ENCODE results near the gene MMP11. TPM values are rescaled to one million over a fixed set of nuclear protein-coding genes. Genes with fewer than 3 reads are reported as not detected.

The MMP11 gene
- total and polyA plus RNA-seq, 2 of the 13 experiments (the other 11 are each of a cell fraction or from before 2014, with no cell fraction given), result 8.9 to 28.6 TPM

DNA sequence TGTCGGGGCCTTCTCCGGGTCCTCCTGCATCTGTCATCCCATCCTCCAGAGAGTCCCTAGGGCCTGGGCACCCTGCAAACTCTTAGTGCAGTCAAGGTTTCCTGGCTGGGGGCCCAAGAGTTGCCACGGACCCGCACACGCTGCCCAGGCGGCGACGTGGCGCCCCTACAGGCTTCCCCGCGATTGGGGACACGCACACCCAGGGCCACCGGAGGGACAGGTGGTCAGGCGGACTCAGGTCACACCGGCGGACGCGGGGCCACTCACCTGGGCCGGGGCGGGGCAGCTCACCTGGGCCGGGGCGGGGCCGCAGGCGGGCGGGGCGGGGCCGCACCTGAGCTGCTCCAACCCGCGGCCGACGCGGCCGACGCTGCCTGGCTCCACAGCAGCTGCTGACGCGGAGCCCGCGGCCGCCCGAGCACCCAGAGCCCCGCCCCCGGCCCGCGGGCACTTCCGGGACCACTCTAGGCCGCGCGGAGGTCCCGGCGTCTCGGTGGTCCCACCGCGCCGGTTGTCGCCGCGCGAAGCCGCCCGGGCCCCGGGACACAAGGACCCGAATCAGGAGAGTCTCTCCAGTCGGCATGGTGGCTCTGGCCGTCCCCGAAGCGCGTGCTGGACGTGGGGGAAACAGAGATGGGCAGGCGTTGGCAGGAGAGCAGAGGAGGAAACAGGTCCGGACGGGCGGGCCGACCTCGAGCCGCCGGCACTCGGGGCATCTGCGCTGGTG is 21.8 kb upstream of the MMP11 start, which contains the start of gene ZNF70 (continued):
- TF ChIP-seq ZNF713 (CRISPR knock-in tag; IDR thresholded peaks at IDR 0.05) (peak; percentile 42; the same call in 1 of the 2 replicates), SRY (CRISPR knock-in tag; IDR thresholded peaks at IDR 0.05) (peak; percentile 58; the same call in 1 of the 2 replicates), ZNF253 (CRISPR knock-in tag; IDR thresholded peaks at IDR 0.05; ENCODE audit: borderline replicate concordance) (no peak), FOXP1 (IDR thresholded peaks at IDR 0.05) (no peak), FOXP1 (CRISPR knock-in tag; IDR thresholded peaks at IDR 0.05) (no peak), ZNF749 (CRISPR knock-in tag; IDR thresholded peaks at IDR 0.05; ENCODE audit: borderline replicate concordance) (no peak), HNF4A (CRISPR knock-in tag; IDR thresholded peaks at IDR 0.05) (no peak), HES4 (CRISPR knock-in tag; IDR thresholded peaks at IDR 0.05; ENCODE audit: borderline replicate concordance) (no peak), TBL1XR1 (IDR thresholded peaks at IDR 0.05; ENCODE audit: borderline replicate concordance, low read length, partially characterized antibody) (no peak), ATRX (CRISPR knock-in tag; IDR thresholded peaks at IDR 0.05; ENCODE audit: borderline replicate concordance) (no peak), ZNF766 (CRISPR knock-in tag; IDR thresholded peaks at IDR 0.05; ENCODE audit: borderline replicate concordance) (no peak), ZSCAN12 (CRISPR knock-in tag; IDR thresholded peaks at IDR 0.05) (no peak), ZNF577 (CRISPR knock-in tag; IDR thresholded peaks at IDR 0.05; ENCODE audit: borderline replicate concordance, low read depth) (no peak), EZH2 (conservative IDR thresholded peaks at IDR 0.05; ENCODE audit: low read depth, low read length) (no peak), ZNF343 (CRISPR knock-in tag; IDR thresholded peaks at IDR 0.05) (0 out of 2 replicates have a peak, but pooled peaks have one; percentile 59), NR2F6 (IDR thresholded peaks at IDR 0.05) (no peak), NR2F6 (CRISPR knock-in tag; IDR thresholded peaks at IDR 0.05) (peak; percentile 4; the same call in 1 of the 2 replicates), RFX1 (IDR thresholded peaks at IDR 0.05) (no peak), ETV5 (CRISPR knock-in tag; IDR thresholded peaks at IDR 0.05; ENCODE audit: borderline replicate concordance) (peak; percentile 41; the same call in 1 of the 2 replicates)
- TF ChIP-seq, protein P1, sequence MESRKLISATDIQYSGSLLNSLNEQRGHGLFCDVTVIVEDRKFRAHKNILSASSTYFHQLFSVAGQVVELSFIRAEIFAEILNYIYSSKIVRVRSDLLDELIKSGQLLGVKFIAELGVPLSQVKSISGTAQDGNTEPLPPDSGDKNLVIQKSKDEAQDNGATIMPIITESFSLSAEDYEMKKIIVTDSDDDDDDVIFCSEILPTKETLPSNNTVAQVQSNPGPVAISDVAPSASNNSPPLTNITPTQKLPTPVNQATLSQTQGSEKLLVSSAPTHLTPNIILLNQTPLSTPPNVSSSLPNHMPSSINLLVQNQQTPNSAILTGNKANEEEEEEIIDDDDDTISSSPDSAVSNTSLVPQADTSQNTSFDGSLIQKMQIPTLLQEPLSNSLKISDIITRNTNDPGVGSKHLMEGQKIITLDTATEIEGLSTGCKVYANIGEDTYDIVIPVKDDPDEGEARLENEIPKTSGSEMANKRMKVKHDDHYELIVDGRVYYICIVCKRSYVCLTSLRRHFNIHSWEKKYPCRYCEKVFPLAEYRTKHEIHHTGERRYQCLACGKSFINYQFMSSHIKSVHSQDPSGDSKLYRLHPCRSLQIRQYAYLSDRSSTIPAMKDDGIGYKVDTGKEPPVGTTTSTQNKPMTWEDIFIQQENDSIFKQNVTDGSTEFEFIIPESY (CRISPR knock-in tag; IDR thresholded peaks at IDR 0.05), result no peak
- TF ChIP-seq, protein P2, sequence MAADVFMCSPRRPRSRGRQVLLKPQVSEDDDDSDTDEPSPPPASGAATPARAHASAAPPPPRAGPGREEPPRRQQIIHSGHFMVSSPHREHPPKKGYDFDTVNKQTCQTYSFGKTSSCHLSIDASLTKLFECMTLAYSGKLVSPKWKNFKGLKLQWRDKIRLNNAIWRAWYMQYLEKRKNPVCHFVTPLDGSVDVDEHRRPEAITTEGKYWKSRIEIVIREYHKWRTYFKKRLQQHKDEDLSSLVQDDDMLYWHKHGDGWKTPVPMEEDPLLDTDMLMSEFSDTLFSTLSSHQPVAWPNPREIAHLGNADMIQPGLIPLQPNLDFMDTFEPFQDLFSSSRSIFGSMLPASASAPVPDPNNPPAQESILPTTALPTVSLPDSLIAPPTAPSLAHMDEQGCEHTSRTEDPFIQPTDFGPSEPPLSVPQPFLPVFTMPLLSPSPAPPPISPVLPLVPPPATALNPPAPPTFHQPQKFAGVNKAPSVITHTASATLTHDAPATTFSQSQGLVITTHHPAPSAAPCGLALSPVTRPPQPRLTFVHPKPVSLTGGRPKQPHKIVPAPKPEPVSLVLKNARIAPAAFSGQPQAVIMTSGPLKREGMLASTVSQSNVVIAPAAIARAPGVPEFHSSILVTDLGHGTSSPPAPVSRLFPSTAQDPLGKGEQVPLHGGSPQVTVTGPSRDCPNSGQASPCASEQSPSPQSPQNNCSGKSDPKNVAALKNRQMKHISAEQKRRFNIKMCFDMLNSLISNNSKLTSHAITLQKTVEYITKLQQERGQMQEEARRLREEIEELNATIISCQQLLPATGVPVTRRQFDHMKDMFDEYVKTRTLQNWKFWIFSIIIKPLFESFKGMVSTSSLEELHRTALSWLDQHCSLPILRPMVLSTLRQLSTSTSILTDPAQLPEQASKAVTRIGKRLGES (CRISPR knock-in tag; IDR thresholded peaks at IDR 0.05; ENCODE audit: borderline replicate concordance), result no peak
- TF ChIP-seq, protein P3, sequence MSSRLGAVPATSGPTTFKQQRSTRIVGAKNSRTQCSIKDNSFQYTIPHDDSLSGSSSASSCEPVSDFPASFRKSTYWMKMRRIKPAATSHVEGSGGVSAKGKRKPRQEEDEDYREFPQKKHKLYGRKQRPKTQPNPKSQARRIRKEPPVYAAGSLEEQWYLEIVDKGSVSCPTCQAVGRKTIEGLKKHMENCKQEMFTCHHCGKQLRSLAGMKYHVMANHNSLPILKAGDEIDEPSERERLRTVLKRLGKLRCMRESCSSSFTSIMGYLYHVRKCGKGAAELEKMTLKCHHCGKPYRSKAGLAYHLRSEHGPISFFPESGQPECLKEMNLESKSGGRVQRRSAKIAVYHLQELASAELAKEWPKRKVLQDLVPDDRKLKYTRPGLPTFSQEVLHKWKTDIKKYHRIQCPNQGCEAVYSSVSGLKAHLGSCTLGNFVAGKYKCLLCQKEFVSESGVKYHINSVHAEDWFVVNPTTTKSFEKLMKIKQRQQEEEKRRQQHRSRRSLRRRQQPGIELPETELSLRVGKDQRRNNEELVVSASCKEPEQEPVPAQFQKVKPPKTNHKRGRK (CRISPR knock-in tag; IDR thresholded peaks at IDR 0.05), result no peak
- TF ChIP-seq, protein P4, sequence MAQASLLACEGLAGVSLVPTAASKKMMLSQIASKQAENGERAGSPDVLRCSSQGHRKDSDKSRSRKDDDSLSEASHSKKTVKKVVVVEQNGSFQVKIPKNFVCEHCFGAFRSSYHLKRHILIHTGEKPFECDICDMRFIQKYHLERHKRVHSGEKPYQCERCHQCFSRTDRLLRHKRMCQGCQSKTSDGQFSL (CRISPR knock-in tag; IDR thresholded peaks at IDR 0.05), result no peak
